Glutamatergic neuron (in vitro differentiated cells): ENCODE measurements around the gene AFG3L2. TPM values are rescaled to one million over a fixed set of nuclear protein-coding genes. Genes with fewer than 3 reads are reported as not detected.

Experiments used
- DNase-seq: peaks from one replicate; pipeline ENCODE4 v3.0.0; 2022
- H3K27ac Mint-ChIP-seq: one replicate; pipeline ENCODE4 v1.8.0; 2020; ENCODE audit warnings: mild to moderate bottlenecking, mixed read lengths, inconsistent platforms; ENCODE audit not compliant: unreplicated experiment
- H3K27me3 Mint-ChIP-seq: one replicate; pipeline ENCODE4 v1.8.0; 2020; ENCODE audit warnings: mild to moderate bottlenecking, moderate library complexity, mixed read lengths, inconsistent platforms; ENCODE audit not compliant: unreplicated experiment
- H3K36me3 Mint-ChIP-seq: one replicate; pipeline ENCODE4 v1.8.0; 2020; ENCODE audit warnings: mild to moderate bottlenecking, mixed read lengths, inconsistent platforms; ENCODE audit not compliant: unreplicated experiment
- H3K4me1 Mint-ChIP-seq: one replicate; pipeline ENCODE4 v1.8.0; 2020; ENCODE audit warnings: mild to moderate bottlenecking, low read depth, mixed read lengths, inconsistent platforms; ENCODE audit not compliant: unreplicated experiment
- H3K4me3 Mint-ChIP-seq: one replicate; pipeline ENCODE4 v1.8.0; 2020; ENCODE audit warnings: mild to moderate bottlenecking, mixed read lengths, inconsistent platforms; ENCODE audit not compliant: unreplicated experiment
- H3K9me3 Mint-ChIP-seq: one replicate; pipeline ENCODE4 v1.8.0; 2020; ENCODE audit warnings: mild to moderate bottlenecking, moderate library complexity, mixed read lengths, inconsistent platforms; ENCODE audit not compliant: unreplicated experiment
- long read RNA-seq: library from polyadenylated mRNA; unstranded; transcript quantifications from one replicate; pipeline ENCODE4 v2.0.0, GENCODE V29; 2020; ENCODE audit not compliant: unreplicated experiment
- total RNA-seq: library from RNA; stranded (reverse); fragmentation: NEBNext Ultra II Directional; extraction: Animal tissue kit (Norgen Biotek cat#: 25700); gene quantifications from one replicate; pipeline ENCODE4 v1.2.1, GENCODE V29; 2021; ENCODE audit not compliant: unreplicated experiment
- TF ChIP-seq, protein P1 (sequence below): fragments of 200-600 bp; sonication (generic); IDR thresholded peaks from one replicate; pipeline ENCODE4 v1.5.0; 2021; ENCODE audit not compliant: partially characterized antibody, unreplicated experiment

AFG3L2 gene
- total RNA-seq = 46.7 TPM
- long read RNA-seq, transcript AFG3L2-201 (17 exons, 3,247 nt) = major isoform, 19 of 24 reads
- long read RNA-seq, partial matches to known transcripts = 2 of 24 reads
- long read RNA-seq, other reads (novel, unspliced or antisense) = 3 of 24 reads

DNA sequence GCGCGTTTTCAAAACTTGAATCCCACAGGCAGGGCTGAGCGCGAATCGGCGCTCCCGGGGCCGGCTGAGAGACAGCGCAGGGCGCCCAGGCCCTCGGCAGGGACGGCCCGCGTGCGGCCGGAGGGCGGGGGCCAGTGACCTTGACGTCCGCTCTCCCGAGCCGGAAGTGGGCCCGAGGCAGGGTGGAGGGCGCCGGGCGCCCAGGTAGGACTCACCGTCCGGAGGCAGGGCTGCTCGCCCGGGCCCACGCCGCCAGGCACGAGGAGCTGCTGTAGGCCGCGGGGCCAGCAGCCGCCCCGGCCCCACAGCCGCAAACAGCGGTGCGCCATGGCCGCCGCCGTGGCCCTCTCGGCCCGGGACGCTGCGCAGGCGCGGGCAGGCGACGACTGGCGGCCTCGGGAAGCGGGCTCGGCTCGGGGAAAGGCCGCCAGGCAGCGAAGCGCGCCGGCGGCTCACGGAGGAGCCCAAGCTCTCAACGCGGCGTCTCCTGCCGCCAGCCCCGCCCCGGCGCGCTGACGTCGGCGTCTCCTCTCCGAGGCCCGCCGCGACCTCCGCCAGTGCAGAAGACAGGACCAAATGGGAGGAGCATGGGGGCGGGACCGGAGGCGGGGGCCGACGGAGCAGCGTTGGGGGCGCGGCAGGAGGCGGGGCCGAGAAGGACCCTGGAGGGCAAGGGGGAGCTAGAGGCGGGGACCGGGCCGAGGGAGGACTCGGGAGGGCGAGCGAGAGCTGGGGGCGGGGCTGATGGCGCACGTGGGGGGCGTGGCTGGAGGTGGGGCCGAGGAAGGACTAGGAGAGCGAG is at the start of gene AFG3L2:
TSS of gene AFG3L2 (minus strand) at position 474 of the 802 bp plus-strand sequence. CDS start at position 329, 145 bp downstream.
- DNase-seq = peak; percentile 100
- peak within 1 kb of the TSS; percentile 99 for H3K4me3 Mint-ChIP-seq
- no peaks in the 10 kb centered on the region for H3K36me3 Mint-ChIP-seq
- peak within 1 kb of the TSS; percentile 99 for H3K27ac Mint-ChIP-seq
- H3K4me1 Mint-ChIP-seq = peaks cover 15% of the 10 kb centered on the region
- peaks cover 10% of the 10 kb centered on the region for H3K27me3 Mint-ChIP-seq
- H3K9me3 Mint-ChIP-seq = peaks cover 12% of the 10 kb centered on the region
- TF ChIP-seq, protein P1, sequence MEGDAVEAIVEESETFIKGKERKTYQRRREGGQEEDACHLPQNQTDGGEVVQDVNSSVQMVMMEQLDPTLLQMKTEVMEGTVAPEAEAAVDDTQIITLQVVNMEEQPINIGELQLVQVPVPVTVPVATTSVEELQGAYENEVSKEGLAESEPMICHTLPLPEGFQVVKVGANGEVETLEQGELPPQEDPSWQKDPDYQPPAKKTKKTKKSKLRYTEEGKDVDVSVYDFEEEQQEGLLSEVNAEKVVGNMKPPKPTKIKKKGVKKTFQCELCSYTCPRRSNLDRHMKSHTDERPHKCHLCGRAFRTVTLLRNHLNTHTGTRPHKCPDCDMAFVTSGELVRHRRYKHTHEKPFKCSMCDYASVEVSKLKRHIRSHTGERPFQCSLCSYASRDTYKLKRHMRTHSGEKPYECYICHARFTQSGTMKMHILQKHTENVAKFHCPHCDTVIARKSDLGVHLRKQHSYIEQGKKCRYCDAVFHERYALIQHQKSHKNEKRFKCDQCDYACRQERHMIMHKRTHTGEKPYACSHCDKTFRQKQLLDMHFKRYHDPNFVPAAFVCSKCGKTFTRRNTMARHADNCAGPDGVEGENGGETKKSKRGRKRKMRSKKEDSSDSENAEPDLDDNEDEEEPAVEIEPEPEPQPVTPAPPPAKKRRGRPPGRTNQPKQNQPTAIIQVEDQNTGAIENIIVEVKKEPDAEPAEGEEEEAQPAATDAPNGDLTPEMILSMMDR = no peak

DNA sequence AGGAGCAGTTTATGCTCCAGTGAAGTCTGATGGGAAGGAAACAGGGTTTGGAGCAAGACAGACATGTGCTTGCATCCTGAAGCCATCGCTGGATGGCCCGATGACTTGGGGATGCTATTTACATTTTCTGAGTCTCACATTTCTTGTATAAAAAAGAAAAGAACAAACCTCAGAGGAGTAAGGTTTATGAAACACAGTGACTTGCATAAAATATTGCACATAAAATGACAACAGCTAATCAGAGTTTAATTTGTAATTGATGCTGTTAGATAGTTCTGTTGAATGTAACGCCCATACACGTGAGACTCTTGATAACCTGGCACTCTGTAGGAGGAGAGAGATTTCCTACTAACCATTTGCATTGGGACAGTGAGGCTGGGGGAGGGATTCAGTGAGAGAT is 47.2 kb upstream of the AFG3L2 start:
- H3K4me3 Mint-ChIP-seq = no peak overlapping the region
- H3K9me3 Mint-ChIP-seq = no peaks in the 10 kb centered on the region
- peaks cover 4% of the 10 kb centered on the region for H3K36me3 Mint-ChIP-seq
- DNase-seq = no peak
- H3K27me3 Mint-ChIP-seq = peaks cover 9% of the 10 kb centered on the region
- TF ChIP-seq, protein P1 = no peak
- H3K27ac Mint-ChIP-seq = no peak overlapping the region
- H3K4me1 Mint-ChIP-seq = peaks cover 7% of the 10 kb centered on the region

DNA sequence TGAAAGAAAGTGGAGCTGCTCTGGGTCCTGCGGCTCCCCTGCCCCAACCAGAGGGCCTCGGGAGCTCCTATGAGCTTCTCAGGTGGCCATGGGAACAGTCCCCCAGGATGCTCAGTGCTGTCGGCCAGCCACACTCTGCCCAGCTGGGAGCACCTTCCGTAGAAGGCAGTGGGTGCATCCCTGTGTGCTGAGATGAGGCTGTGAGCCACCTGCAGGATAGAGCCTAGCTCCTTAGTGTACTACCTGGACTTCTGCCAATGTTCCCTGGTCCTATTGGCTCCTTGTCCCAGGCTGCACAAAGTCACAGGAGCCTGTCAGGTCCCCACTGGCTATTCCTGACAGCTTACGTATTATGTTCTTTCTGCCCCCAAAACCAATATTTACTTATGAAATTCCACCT is 46.8 kb upstream of the AFG3L2 start:
- Mint-ChIP-seq H3K4me3 (no peak overlapping the region), H3K4me1 (peaks cover 7% of the 10 kb centered on the region), H3K36me3 (peaks cover 4% of the 10 kb centered on the region), H3K27ac (no peak overlapping the region), H3K9me3 (no peaks in the 10 kb centered on the region), H3K27me3 (peaks cover 9% of the 10 kb centered on the region)
- no peak for DNase-seq
- TF ChIP-seq, protein P1 = no peak

DNA sequence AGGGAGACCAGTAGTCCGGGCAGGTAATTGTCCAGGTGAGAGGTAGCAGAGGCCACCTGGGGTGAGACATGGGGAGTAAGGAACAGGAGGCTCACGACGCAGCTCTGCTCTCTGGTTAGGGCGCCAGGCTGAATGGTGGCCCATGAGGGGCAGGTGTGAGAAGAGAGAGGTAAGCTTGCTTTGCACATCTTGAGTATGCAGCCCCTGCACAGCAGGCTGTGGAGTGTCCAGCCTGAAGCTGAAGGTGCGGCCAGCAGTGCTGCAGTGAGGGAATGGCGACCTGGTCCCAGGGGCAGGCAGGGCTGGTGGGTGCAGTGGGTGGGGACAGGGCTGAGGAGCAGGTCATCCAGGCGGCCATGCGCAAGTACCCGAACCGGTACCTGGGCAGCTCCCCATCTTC is 46.4 kb upstream of the AFG3L2 start:
- no peak overlapping the region for H3K27ac Mint-ChIP-seq
- peaks cover 7% of the 10 kb centered on the region for H3K27me3 Mint-ChIP-seq
- H3K4me3 Mint-ChIP-seq = no peak overlapping the region
- H3K36me3 Mint-ChIP-seq = peaks cover 2% of the 10 kb centered on the region
- TF ChIP-seq, protein P1 = no peak
- peaks cover 1% of the 10 kb centered on the region for H3K9me3 Mint-ChIP-seq
- no peak for DNase-seq
- peaks cover 7% of the 10 kb centered on the region for H3K4me1 Mint-ChIP-seq

DNA sequence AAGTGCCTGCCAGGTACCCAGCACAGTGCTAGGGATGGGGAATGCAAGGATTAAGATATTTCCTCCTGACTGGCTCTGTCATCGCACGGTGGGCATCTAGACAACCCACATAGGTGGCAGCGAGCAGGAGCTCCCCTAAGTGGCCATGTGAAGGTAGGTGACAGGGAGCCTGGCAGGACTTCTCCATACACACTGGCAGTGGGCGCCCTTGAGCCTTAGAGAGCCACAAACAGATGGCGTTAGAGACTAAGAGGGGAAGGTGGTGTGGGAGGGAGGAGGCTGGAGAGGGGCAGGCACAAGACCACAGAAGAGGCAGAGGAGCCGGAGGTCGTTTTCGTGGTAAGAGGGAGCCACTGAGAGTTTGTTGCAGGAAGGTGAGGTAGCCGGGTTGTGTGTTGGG is 45.9 kb upstream of the AFG3L2 start:
- H3K9me3 Mint-ChIP-seq = peaks cover 2% of the 10 kb centered on the region
- no peak overlapping the region for H3K27ac Mint-ChIP-seq
- H3K4me3 Mint-ChIP-seq = no peak overlapping the region
- H3K27me3 Mint-ChIP-seq = peaks cover 6% of the 10 kb centered on the region
- no peak for DNase-seq
- H3K36me3 Mint-ChIP-seq = no peaks in the 10 kb centered on the region
- TF ChIP-seq, protein P1 = no peak
- peaks cover 7% of the 10 kb centered on the region for H3K4me1 Mint-ChIP-seq
